Stomach (tissue), 4 donors: Measurements from ENCODE around the gene SCN2A.

Experiments
- CTCF ChIP-seq, 7 experiments: fragments of 450-650 bp in 4 of 7; fragments of 200-600 bp in 3 of 7; sonication (generic) in 3 of 7; IDR thresholded peaks; one replicate each; pipeline ENCODE4 v1.5.1; 2016 to 2019; ENCODE audit warnings: antibody characterized with exemption in 7 of 7, control low read depth in 2 of 7, mild to moderate bottlenecking in 1 of 7
- POLR2A ChIP-seq, 4 donors: fragments of 450-650 bp; IDR thresholded peaks; one replicate each; pipeline ENCODE4 v1.6.1; 2016; ENCODE audit warnings: antibody characterized with exemption in 4 of 4, control low read depth in 2 of 4, mild to moderate bottlenecking in 1 of 4, moderate library complexity in 1 of 4
- POLR2AphosphoS5 ChIP-seq, 3 donors: sonication (generic); formaldehyde crosslinking; IDR thresholded peaks; one replicate each; pipeline ENCODE4 v1.6.1; 2016; ENCODE audit warnings: antibody characterized with exemption in 3 of 3

GRCh38 chr2:165420231-165420630 is 181.0 kb downstream of the SCN2A start:
- no peak for TF ChIP-seq POLR2A (IDR thresholded peaks at IDR 0.05)
- no peak for TF ChIP-seq CTCF (IDR thresholded peaks at IDR 0.05)
- no peak for TF ChIP-seq POLR2AphosphoS5 (IDR thresholded peaks at IDR 0.05)
